ENCODE measurements around the gene BORCS8. TPM values are rescaled to one million over a fixed set of nuclear protein-coding genes. Genes with fewer than 3 reads are reported as not detected.
"Not testable (repeated sequence)": the region's sequence is repeated elsewhere in the genome, so short reads cannot be mapped to it uniquely, and the experiment has no call there.

The BORCS8 gene
- total RNA-seq, 1 experiment from 2014 or later, result 37.4 TPM

DNA sequence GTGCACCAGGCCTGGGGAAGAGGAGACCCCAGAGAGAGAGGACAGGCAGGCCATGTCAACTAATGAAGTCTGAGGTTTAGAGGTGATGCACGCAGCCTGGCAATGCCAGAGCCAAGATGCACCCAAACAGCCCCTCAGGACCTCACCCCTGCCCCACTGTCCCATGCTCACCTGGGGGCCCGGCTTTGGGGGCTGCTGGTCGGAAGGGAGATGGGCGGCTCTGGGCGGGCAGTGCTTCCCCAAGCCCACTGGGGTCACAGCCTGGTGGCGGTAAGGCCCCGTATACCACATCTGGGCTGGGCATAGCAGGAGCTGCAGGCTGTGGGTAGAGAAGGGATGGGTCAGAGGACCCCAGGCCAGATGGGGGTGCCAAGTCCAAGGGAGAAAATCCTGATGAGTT is 45.1 kb downstream of the BORCS8 start:
- H3K27me3 ChIP-seq, result no peaks in the 10 kb centered on the region
- H3K9me3 ChIP-seq, result no peaks in the 10 kb centered on the region
- H3K4me3 ChIP-seq, result no peak overlapping the region
- no peak for DNase-seq
- peaks cover 11% of the 10 kb centered on the region for H3K36me3 ChIP-seq

DNA sequence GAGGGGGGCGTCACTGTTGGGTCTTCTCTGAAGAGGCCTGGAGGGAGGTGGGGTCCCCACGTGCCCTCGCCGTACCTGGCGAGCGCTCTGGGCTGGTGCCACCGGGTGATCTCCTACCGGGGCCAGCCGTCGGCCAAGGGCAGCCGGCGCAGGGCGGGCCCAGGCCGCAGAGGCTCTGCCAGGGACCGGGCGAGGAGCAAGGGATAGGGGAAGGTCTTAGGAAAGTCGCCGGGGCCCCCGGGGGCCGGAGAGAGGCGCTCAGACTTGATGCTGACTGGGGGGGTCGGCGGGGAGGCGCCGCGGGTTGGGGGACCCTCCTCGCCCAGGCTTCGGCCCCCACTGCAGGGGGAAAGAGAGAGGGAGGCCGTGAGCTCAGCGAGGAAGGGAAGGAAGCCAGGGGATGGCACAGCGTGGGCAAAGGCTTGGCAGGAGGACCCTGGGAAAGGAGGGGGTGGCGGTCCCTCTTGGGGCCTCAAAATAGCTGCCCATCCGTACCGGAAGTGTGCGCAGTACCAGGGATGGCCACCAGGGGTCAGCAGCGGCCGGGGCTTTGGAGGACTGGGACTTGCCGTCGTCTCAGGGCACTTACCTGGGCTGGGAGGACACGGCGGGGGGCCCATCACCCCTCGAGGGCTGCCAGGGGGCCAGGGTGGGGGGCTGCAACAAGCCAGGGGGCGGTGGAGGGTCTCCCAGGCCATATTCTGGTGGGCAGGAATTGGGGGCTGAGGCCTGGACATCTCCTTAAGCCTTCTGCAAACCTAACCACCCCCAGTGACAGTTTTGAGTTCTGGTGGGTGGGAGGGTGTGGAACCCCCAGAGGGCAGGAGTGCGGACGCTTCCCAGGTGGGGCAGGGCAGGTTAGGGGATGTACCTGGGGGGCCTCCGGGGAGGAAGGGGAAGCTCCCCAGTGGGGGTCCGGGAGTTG is 46.0 kb downstream of the BORCS8 start:
- H3K27me3 ChIP-seq, result no peaks in the 10 kb centered on the region
- H3K4me3 ChIP-seq, result no peak overlapping the region
- H3K36me3 ChIP-seq, result peaks cover 11% of the 10 kb centered on the region
- H3K9me3 ChIP-seq, result no peaks in the 10 kb centered on the region
- DNase-seq, result peak; percentile 72

DNA sequence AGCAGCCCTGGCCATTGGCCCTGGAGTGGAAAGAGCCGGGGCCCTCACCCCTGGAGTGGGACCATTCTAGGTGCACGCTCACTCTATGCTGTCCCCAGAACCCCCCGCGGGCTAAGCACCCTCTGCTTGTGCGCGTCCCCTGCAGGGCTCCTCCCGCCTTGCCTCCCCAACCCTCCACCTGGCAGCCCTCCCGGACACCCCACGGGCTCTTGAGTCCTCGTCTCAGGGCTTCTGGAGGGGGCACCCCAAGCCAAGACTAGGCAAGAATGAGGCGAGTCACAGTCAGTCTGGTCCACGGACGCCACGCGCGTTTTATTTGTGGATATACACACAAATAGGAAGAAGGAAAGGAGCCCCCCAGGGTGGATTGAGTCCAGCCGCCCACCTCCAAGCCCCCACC is 46.7 kb downstream of the BORCS8 start:
- DNase-seq, result no peak

GRCh38 chr19:19142347-19142746 is 49.6 kb downstream of the BORCS8 start:
- no peaks in the 10 kb centered on the region for H3K9me3 ChIP-seq
- peaks cover 5% of the 10 kb centered on the region for H3K36me3 ChIP-seq
- H3K4me3 ChIP-seq, result no peak overlapping the region
- no peak for DNase-seq
- H3K27me3 ChIP-seq, result no peaks in the 10 kb centered on the region

More for the DNA sequence above, 46.7 kb downstream of the BORCS8 start:
- Histone ChIP-seq H3K4me3 (no peak overlapping the region), H3K27me3 (no peaks in the 10 kb centered on the region), H3K9me3 (no peaks in the 10 kb centered on the region), H3K36me3 (peaks cover 11% of the 10 kb centered on the region)

DNA sequence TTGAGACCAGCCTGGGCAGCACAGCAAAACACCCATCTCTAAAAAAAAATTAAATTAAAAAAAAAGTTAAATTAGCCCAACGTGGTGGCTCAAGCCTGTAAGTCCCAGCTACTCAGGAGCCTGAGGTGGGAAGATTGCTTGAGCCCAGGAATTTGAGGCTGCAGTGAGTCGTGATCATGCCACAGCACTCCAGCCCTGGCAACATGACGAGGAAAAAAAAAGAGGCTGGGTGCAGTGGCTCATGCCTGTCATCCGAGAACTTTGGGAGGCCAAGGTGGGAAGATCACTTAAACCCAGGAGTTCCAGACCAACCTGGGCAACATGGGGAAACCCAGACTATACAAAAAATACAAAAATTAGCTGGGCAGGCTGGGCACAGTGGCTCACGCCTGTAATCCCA is 51.5 kb downstream of the BORCS8 start:
- peak; percentile 69 for DNase-seq
- no peak overlapping the region for H3K4me3 ChIP-seq
- no peaks in the 10 kb centered on the region for H3K9me3 ChIP-seq
- no peaks in the 10 kb centered on the region; the same call in 1 of the 2 replicates for H3K36me3 ChIP-seq
- no peaks in the 10 kb centered on the region for H3K27me3 ChIP-seq

- H3K36me3 ChIP-seq, result no peaks in the 10 kb centered on the region; the same call in 1 of the 2 replicates
- H3K4me3 ChIP-seq, result no peak overlapping the region
- DNase-seq, result no peak
- H3K9me3 ChIP-seq, result no peaks in the 10 kb centered on the region
- no peaks in the 10 kb centered on the region for H3K27me3 ChIP-seq
Measured at GRCh38 chr19:19139876-19140229, 52.1 kb downstream of the BORCS8 start.

- DNase-seq, result peak; percentile 100
- H3K36me3 ChIP-seq, result peaks cover 6% of the 10 kb centered on the region
- no peaks in the 10 kb centered on the region for H3K9me3 ChIP-seq
- no peaks in the 10 kb centered on the region for H3K27me3 ChIP-seq
- peak within 1 kb of the TSS; percentile 86 for H3K4me3 ChIP-seq
Measured at GRCh38 chr19:19138109-19138981, 53.6 kb downstream of the BORCS8 start, which contains the start of gene TMEM161A. TSS of gene TMEM161A (minus strand) at chr19:19138478. CDS start at chr19:19138428, 50 bp downstream.

GRCh38 chr19:19137556-19138108 is 54.3 kb downstream of the BORCS8 start:
- no peak for DNase-seq
- H3K36me3 ChIP-seq, result peaks cover 11% of the 10 kb centered on the region

GRCh38 chr19:19135713-19136112 is 56.2 kb downstream of the BORCS8 start:
- H3K36me3 ChIP-seq, result peaks cover 17% of the 10 kb centered on the region
- H3K27me3 ChIP-seq, DNase-seq, H3K9me3 ChIP-seq, H3K4me3 ChIP-seq: not testable (repeated sequence)

More at GRCh38 chr19:19137556-19138108, 54.3 kb downstream of the BORCS8 start:
- Histone ChIP-seq H3K27me3 (no peaks in the 10 kb centered on the region), H3K9me3 (no peaks in the 10 kb centered on the region), H3K4me3 (peak overlapping the region; percentile 86)

DNA sequence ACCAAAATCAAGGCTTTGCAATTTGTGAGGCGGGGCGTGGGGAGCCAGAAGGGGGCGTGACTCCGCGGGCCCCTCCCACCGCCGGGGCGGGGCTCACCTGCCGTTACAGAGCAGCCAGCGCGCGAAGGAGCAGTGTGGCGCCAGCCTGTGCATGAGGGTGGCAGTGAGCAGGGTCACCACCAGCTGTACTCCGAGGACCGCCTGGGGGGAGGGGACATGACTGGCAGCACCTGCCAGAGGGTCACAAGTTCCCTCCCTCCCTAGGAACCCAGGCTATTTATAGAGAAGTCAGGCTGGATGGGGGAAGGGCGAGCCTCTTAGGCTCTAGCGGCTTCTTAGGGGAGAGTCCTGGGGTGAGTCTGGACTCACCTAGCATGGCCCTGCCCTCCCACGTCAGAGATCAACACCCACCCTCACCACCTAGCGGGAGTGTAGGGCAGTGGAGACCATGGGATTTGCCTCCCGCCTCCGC is 57.2 kb downstream of the BORCS8 start:
- no peak for DNase-seq
- Histone ChIP-seq H3K4me3 (no peak overlapping the region), H3K9me3 (peaks cover 4% of the 10 kb centered on the region), H3K27me3 (no peaks in the 10 kb centered on the region), H3K36me3 (peaks cover 23% of the 10 kb centered on the region)

- no peak overlapping the region for H3K4me3 ChIP-seq
- DNase-seq, result no peak
- H3K27me3 ChIP-seq, result no peaks in the 10 kb centered on the region
- peaks cover 4% of the 10 kb centered on the region for H3K9me3 ChIP-seq
- H3K36me3 ChIP-seq, result peaks cover 23% of the 10 kb centered on the region
Measured at GRCh38 chr19:19133985-19134384, 58.0 kb downstream of the BORCS8 start.

GRCh38 chr19:19132912-19133311 is 59.0 kb downstream of the BORCS8 start:
- Histone ChIP-seq H3K27me3 (no peaks in the 10 kb centered on the region), H3K4me3 (no peak overlapping the region), H3K36me3 (peaks cover 26% of the 10 kb centered on the region), H3K9me3 (peaks cover 4% of the 10 kb centered on the region)
- no peak for DNase-seq

GRCh38 chr19:19131989-19132388 is 60.0 kb downstream of the BORCS8 start:
- Histone ChIP-seq H3K27me3 (no peaks in the 10 kb centered on the region), H3K9me3 (peaks cover 4% of the 10 kb centered on the region), H3K36me3 (peaks cover 26% of the 10 kb centered on the region), H3K4me3 (no peak overlapping the region)
- DNase-seq, result no peak
